ENCODE data around the gene SSTR3. TPM values are rescaled to one million over a fixed set of nuclear protein-coding genes. Genes with fewer than 3 reads are reported as not detected.

The SSTR3 gene
- total RNA-seq, result 0.31 TPM

GRCh38 chr22:37212174-37212906 is at the start of gene SSTR3:
SSTR3 (minus strand) TSS chr22:37212477; CDS start chr22:37207803, 4,674 bp downstream.

GRCh38 chr22:37244114-37244921 is 32.0 kb upstream of the SSTR3 start, which contains the start of gene RAC2:
RAC2 (minus strand) TSS chr22:37244269; CDS start chr22:37244148, 121 bp downstream.

GRCh38 chr22:37187891-37188761 is 24.2 kb downstream of the SSTR3 start, which contains the start of gene C1QTNF6:
C1QTNF6 (minus strand) TSS chr22:37188247; CDS start chr22:37188213, 34 bp downstream.

Small RNA genes within 50 kb of the gene (small RNA-seq; reads per million reads assigned to genes)
- not detected for gene Z82188.1 (ENCODE audit: low replicate concordance)

Other genes with a start within 250 kb of the SSTR3 start
- 5.0 TPM for gene TST, start 193.0 kb downstream of the SSTR3 start, total RNA-seq
- 24.1 TPM for gene MPST, start 192.7 kb downstream of the SSTR3 start, total RNA-seq
- 28.8 TPM for gene KCTD17, start 160.7 kb downstream of the SSTR3 start, total RNA-seq
- gene TMPRSS6, start 102.8 kb downstream of the SSTR3 start, total RNA-seq, result not detected
- not detected for gene IL2RB, start 62.6 kb downstream of the SSTR3 start, total RNA-seq
- 8.8 TPM for gene C1QTNF6, start 24.2 kb downstream of the SSTR3 start, total RNA-seq
- gene RAC2, start 31.8 kb upstream of the SSTR3 start, total RNA-seq, result not detected
- gene CYTH4, start 70.0 kb upstream of the SSTR3 start, total RNA-seq, result 1.3 TPM
- 21.9 TPM for gene ELFN2, start 215.0 kb upstream of the SSTR3 start, total RNA-seq

All from parietal lobe (tissue), 2 donors.